GM21723 (cell line): Measurements from ENCODE around the gene ELP1.
A peak's percentile ranks its signal among the peaks of the same experiment; 100 is the strongest.
"Not testable (repeated sequence)": the region's sequence is repeated elsewhere in the genome, so short reads cannot be mapped to it uniquely, and the experiment has no call there.

Experiments
- ATAC-seq: cut with Tn5 transposase; IDR thresholded peaks from one replicate; pipeline ENCODE4 v1.9.1; 2021; ENCODE audit warnings: mild to moderate bottlenecking, moderate library complexity; ENCODE audit not compliant: unreplicated experiment

The ELP1 gene

GRCh38 chr9:108928386-108928785 lies 5.5 kb downstream of the ELP1 start:
- ATAC-seq = no peak

GRCh38 chr9:108924466-108924865 lies 9.5 kb downstream of the ELP1 start:
- no peak for ATAC-seq

GRCh38 chr9:108921200-108921599 lies 12.7 kb downstream of the ELP1 start:
- ATAC-seq = no peak

- ATAC-seq = not testable (repeated sequence)
Measured at GRCh38 chr9:108920401-108920800, 13.5 kb downstream of the ELP1 start.

- no peak for ATAC-seq
Measured at GRCh38 chr9:108919517-108919916, 14.4 kb downstream of the ELP1 start.

- ATAC-seq = no peak
Measured at GRCh38 chr9:108913391-108913790, 20.5 kb downstream of the ELP1 start.

GRCh38 chr9:108911820-108912219 lies 22.1 kb downstream of the ELP1 start:
- ATAC-seq = no peak

GRCh38 chr9:108910914-108911313 lies 23.0 kb downstream of the ELP1 start:
- no peak for ATAC-seq

GRCh38 chr9:108910402-108910801 lies 23.5 kb downstream of the ELP1 start:
- ATAC-seq = no peak

- ATAC-seq = no peak
Measured at GRCh38 chr9:108905494-108905893, 28.4 kb downstream of the ELP1 start.

- ATAC-seq = no peak
Measured at GRCh38 chr9:108904161-108904560, 29.8 kb downstream of the ELP1 start.

GRCh38 chr9:108903420-108904103 lies 30.4 kb downstream of the ELP1 start:
- ATAC-seq = no peak

- ATAC-seq = no peak
Measured at GRCh38 chr9:108900176-108900575, 33.7 kb downstream of the ELP1 start.

GRCh38 chr9:108899023-108899695 lies 34.8 kb downstream of the ELP1 start:
- not testable (repeated sequence) for ATAC-seq

GRCh38 chr9:108897324-108898096 lies 36.4 kb downstream of the ELP1 start:
- no peak for ATAC-seq

GRCh38 chr9:108894225-108894997 lies 39.5 kb downstream of the ELP1 start:
- no peak for ATAC-seq

- ATAC-seq = no peak
Measured at GRCh38 chr9:108889649-108890067, 44.3 kb downstream of the ELP1 start.

GRCh38 chr9:108886594-108887271 lies 47.2 kb downstream of the ELP1 start:
- ATAC-seq = not testable (repeated sequence)

- ATAC-seq = peak; percentile 98
Measured at GRCh38 chr9:108885643-108886348, 48.1 kb downstream of the ELP1 start.

GRCh38 chr9:108884701-108885100 lies 49.2 kb downstream of the ELP1 start:
- no peak for ATAC-seq
